Loucy (cell line): ENCODE measurements around the gene TMEM156.

Experiments
- EZH2phosphoT487 ChIP-seq: fragments of 200-600 bp; IDR thresholded peaks from 2 replicates; pipeline ENCODE4 v1.6.1; 2018; ENCODE audit warnings: antibody characterized with exemption, mild to moderate bottlenecking, moderate library complexity, borderline replicate concordance
- TF ChIP-seq, protein P1 (sequence below): fragments of 200-600 bp; sonication (generic); conservative IDR thresholded peaks from 2 replicates; pipeline ENCODE4 v1.5.1; 2014; ENCODE audit warnings: mild to moderate bottlenecking, antibody characterized with exemption, low read length

GRCh38 chr4:39067031-39067430 is 34.8 kb upstream of the TMEM156 start:
- TF ChIP-seq, protein P1, sequence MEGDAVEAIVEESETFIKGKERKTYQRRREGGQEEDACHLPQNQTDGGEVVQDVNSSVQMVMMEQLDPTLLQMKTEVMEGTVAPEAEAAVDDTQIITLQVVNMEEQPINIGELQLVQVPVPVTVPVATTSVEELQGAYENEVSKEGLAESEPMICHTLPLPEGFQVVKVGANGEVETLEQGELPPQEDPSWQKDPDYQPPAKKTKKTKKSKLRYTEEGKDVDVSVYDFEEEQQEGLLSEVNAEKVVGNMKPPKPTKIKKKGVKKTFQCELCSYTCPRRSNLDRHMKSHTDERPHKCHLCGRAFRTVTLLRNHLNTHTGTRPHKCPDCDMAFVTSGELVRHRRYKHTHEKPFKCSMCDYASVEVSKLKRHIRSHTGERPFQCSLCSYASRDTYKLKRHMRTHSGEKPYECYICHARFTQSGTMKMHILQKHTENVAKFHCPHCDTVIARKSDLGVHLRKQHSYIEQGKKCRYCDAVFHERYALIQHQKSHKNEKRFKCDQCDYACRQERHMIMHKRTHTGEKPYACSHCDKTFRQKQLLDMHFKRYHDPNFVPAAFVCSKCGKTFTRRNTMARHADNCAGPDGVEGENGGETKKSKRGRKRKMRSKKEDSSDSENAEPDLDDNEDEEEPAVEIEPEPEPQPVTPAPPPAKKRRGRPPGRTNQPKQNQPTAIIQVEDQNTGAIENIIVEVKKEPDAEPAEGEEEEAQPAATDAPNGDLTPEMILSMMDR: no peak
- TF ChIP-seq EZH2phosphoT487: no peak
